ENCODE results near the gene TRIM62. TPM values are rescaled to one million over a fixed set of nuclear protein-coding genes. Genes with fewer than 3 reads are reported as not detected.

The TRIM62 gene
- total RNA-seq, 4 donors from 2014 or later, result 25.8 to 41.4 (median 34.0) TPM

GRCh38 chr1:33097137-33097611, 84.7 kb downstream of the TRIM62 start:
- no peak overlapping the region for H3K27ac ChIP-seq
- H3K4me1 ChIP-seq, result peaks cover 8% of the 10 kb centered on the region
- DNase-seq (ENCODE audit: low spot score in 2 of 2), result no peak
- WGBS, result 98% methylated on average over 3 of the region's 3 CpGs
- H3K36me3 ChIP-seq, result no peaks in the 10 kb centered on the region
- no peaks in the 10 kb centered on the region for H3K27me3 ChIP-seq
- H3K4me3 ChIP-seq, result no peak overlapping the region
- TF ChIP-seq CTCF (IDR thresholded peaks at IDR 0.05) (no peak), EP300 (IDR thresholded peaks at IDR 0.05) (no peak)
- no peaks in the 10 kb centered on the region for H3K9me3 ChIP-seq

GRCh38 chr1:33096363-33097005, 85.4 kb downstream of the TRIM62 start:
- DNase-seq (ENCODE audit: low spot score in 2 of 2), result no peak
- Histone ChIP-seq H3K9me3 (no peaks in the 10 kb centered on the region), H3K4me3 (no peak overlapping the region), H3K27ac (no peak overlapping the region), H3K27me3 (no peaks in the 10 kb centered on the region), H3K36me3 (no peaks in the 10 kb centered on the region), H3K4me1 (peaks cover 8% of the 10 kb centered on the region)
- WGBS, result 75% methylated on average over 6 of the region's 7 CpGs
- TF ChIP-seq CTCF (IDR thresholded peaks at IDR 0.05) (no peak), POLR2A (IDR thresholded peaks at IDR 0.05) (no peak), POLR2AphosphoS5 (IDR thresholded peaks at IDR 0.05) (no peak), EP300 (IDR thresholded peaks at IDR 0.05) (no peak)

Other genes with a start within 250 kb of the TRIM62 start
- gene RNF19B, start 217.2 kb downstream of the TRIM62 start, total RNA-seq, result 10 to 100 TPM; 33.1 to 55.5 (median 43.0) TPM
- 100 to 1,000 TPM; 122 to 139 (median 125) TPM for gene AK2, start 145.2 kb downstream of the TRIM62 start, total RNA-seq
- gene AZIN2, start 100.9 kb downstream of the TRIM62 start, total RNA-seq, result 1 to 10 TPM; 2.1 to 3.7 (median 3.2) TPM
- gene ZNF362, start 74.4 kb upstream of the TRIM62 start, total RNA-seq, result 10 to 100 TPM; 18.7 to 23.9 (median 21.9) TPM
- gene A3GALT2, start 139.1 kb upstream of the TRIM62 start, total RNA-seq, result not detected
- 10 to 100 TPM; 77.8 to 81.3 (median 79.5) TPM for gene PHC2, start 249.1 kb upstream of the TRIM62 start, total RNA-seq

All from suprapubic skin (tissue), 4 donors.